Keratinocyte (primary cell): ENCODE data around the gene OBSCN. TPM values are rescaled to one million over a fixed set of nuclear protein-coding genes. Genes with fewer than 3 reads are reported as not detected.

Source experiments
- DNase-seq: peaks from one replicate; pipeline ENCODE4 v3.0.0-alpha.2; 2011; ENCODE audit warnings: low read depth, missing footprints, low spot score
- FAIRE-seq: peaks from 2 replicates; lab custom pipeline; 2011; peaks lifted over from hg19 to GRCh38; lab: Jason Lieb, UNC
- H2AFZ ChIP-seq: 2 replicates; pipeline ENCODE4 v1.6.0; 2012; ENCODE audit warnings: low read length, control low read depth, inconsistent platforms; ENCODE audit not compliant: control insufficient read depth
- H3K27ac ChIP-seq: 2 replicates; pipeline ENCODE4 v1.5.1; 2011; ENCODE audit warnings: low read length; ENCODE audit not compliant: control insufficient read depth, insufficient read depth
- H3K27me3 ChIP-seq: 3 replicates; pipeline ENCODE4 v1.6.0; 2011; ENCODE audit warnings: low read length; ENCODE audit not compliant: control insufficient read depth, insufficient read depth; ENCODE audit errors: extremely low read depth
- H3K36me3 ChIP-seq, 2 experiments: 2 replicates in 1 of 2; 3 replicates in 1 of 2; pipeline ENCODE4 v1.5.1; 2011; ENCODE audit warnings: low read length in 2 of 2, mild to moderate bottlenecking in 1 of 2; ENCODE audit not compliant: control insufficient read depth in 2 of 2, insufficient read depth in 2 of 2; ENCODE audit errors: extremely low read depth in 1 of 2
- H3K4me1 ChIP-seq: 3 replicates; pipeline ENCODE4 v1.5.1; 2011; ENCODE audit warnings: low read length; ENCODE audit not compliant: control insufficient read depth, insufficient read depth; ENCODE audit errors: extremely low read depth
- H3K4me2 ChIP-seq: 3 replicates; pipeline ENCODE4 v1.6.0; 2011; ENCODE audit warnings: low read depth, low read length; ENCODE audit not compliant: control insufficient read depth, insufficient read depth; ENCODE audit errors: extremely low read depth
- H3K4me3 ChIP-seq, 3 experiments: fragments of 200-600 bp in 1 of 3; sonication (generic) in 1 of 3; 2 replicates in 2 of 3; 3 replicates in 1 of 3; pipeline ENCODE4 v1.5.1; 2011 to 2016; ENCODE audit warnings: low read length in 3 of 3, mild to moderate bottlenecking in 3 of 3, control low read depth in 2 of 3, inconsistent platforms in 1 of 3, low read depth in 1 of 3, mixed read lengths in 1 of 3, mixed run types in 1 of 3, moderate library complexity in 1 of 3; ENCODE audit not compliant: control insufficient read depth in 2 of 3, insufficient read depth in 2 of 3; ENCODE audit errors: extremely low read depth in 1 of 3
- H3K79me2 ChIP-seq: 2 replicates; pipeline ENCODE4 v1.6.0; 2012; ENCODE audit warnings: low read length; ENCODE audit not compliant: control insufficient read depth, insufficient read depth
- H3K9ac ChIP-seq: 3 replicates; pipeline ENCODE4 v1.6.0; 2011; ENCODE audit warnings: low read length; ENCODE audit not compliant: control insufficient read depth, insufficient read depth; ENCODE audit errors: extremely low read depth
- H3K9me1 ChIP-seq: 3 replicates; pipeline ENCODE4 v1.6.0; 2011; ENCODE audit warnings: low read length; ENCODE audit not compliant: control insufficient read depth, insufficient read depth; ENCODE audit errors: extremely low read depth
- H3K9me3 ChIP-seq: 2 replicates; pipeline ENCODE4 v1.5.1; 2012; ENCODE audit warnings: low read depth, low read length; ENCODE audit not compliant: control insufficient read depth
- H4K20me1 ChIP-seq: 3 replicates; pipeline ENCODE4 v1.6.0; 2011; ENCODE audit warnings: low read length; ENCODE audit not compliant: control insufficient read depth, insufficient read depth; ENCODE audit errors: extremely low read depth
- EZH2 ChIP-seq: IDR thresholded peaks from one replicate; pipeline ENCODE4 v1.6.1; 2012; ENCODE audit warnings: inconsistent platforms, mild to moderate bottlenecking, low read length, moderate library complexity
- dilution Hi-C: fragments of 300-500 bp; cut with MboI; formaldehyde crosslinking; loops from one replicate; pipeline ENCODE4 v1.7.0; 2020; ENCODE audit warnings: low sequenced_read_pairs; ENCODE audit not compliant: extremely low pct_ligation_motif_present
- polyA plus RNA-seq, 5 experiments: library from polyadenylated mRNA; depleted of rRNA in 3 of 5; stranded (reverse) in 3 of 5; stranded (forward) in 1 of 5; unstranded in 1 of 5; fragments of >200 nt; gene quantifications; 1 replicate in 1 of 5; 2 replicates in 3 of 5; 3 replicates in 1 of 5; pipeline versions ENCODE4 v1.2.1 to v1.2.3, GENCODE V29; 2011 to 2012; ENCODE audit warnings: missing spikeins in 2 of 5, low read depth in 1 of 5, low replicate concordance in 1 of 5
- TF ChIP-seq, protein P1 (sequence below), 3 experiments: IDR thresholded peaks in 1 of 3; conservative IDR thresholded peaks in 1 of 3; optimal IDR thresholded peaks in 1 of 3; 2 replicates in 2 of 3; 3 replicates in 1 of 3; pipeline versions ENCODE3 to v1.5.1; 2011; ENCODE audit warnings: low read length in 3 of 3, mild to moderate bottlenecking in 3 of 3, moderate library complexity in 2 of 3, control low read depth in 1 of 3, inconsistent platforms in 1 of 3; ENCODE audit not compliant: insufficient read depth in 2 of 3; ENCODE audit errors: extremely low read depth in 1 of 3

OBSCN gene
- polyA plus RNA-seq, 1 donor (not counting 4 experiments of a cell fraction or from before 2014, with no cell fraction given) = 1.8 TPM

GRCh38 chr1:228194921-228195812 is 12.7 kb upstream of the OBSCN start:
- H3K36me3 ChIP-seq = no peaks in the 10 kb centered on the region
- no peak for TF ChIP-seq EZH2
- TF ChIP-seq, protein P1, sequence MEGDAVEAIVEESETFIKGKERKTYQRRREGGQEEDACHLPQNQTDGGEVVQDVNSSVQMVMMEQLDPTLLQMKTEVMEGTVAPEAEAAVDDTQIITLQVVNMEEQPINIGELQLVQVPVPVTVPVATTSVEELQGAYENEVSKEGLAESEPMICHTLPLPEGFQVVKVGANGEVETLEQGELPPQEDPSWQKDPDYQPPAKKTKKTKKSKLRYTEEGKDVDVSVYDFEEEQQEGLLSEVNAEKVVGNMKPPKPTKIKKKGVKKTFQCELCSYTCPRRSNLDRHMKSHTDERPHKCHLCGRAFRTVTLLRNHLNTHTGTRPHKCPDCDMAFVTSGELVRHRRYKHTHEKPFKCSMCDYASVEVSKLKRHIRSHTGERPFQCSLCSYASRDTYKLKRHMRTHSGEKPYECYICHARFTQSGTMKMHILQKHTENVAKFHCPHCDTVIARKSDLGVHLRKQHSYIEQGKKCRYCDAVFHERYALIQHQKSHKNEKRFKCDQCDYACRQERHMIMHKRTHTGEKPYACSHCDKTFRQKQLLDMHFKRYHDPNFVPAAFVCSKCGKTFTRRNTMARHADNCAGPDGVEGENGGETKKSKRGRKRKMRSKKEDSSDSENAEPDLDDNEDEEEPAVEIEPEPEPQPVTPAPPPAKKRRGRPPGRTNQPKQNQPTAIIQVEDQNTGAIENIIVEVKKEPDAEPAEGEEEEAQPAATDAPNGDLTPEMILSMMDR (optimal IDR thresholded peaks at IDR 0.05 in 1 of 3, IDR thresholded peaks at IDR 0.05 in 1 of 3, conservative IDR thresholded peaks at IDR 0.05 in 1 of 3; ENCODE audit: extremely low read depth in 1 of 3, insufficient read depth in 2 of 3, low read length in 3 of 3) = no peak
- no peaks in the 10 kb centered on the region for H3K79me2 ChIP-seq
- H3K27me3 ChIP-seq = no peaks in the 10 kb centered on the region
- no peak overlapping the region for H3K4me3 ChIP-seq
- no peak overlapping the region for H3K9ac ChIP-seq
- dilution Hi-C loops = no loop called here
- H3K4me2 ChIP-seq = no peak overlapping the region
- no peaks in the 10 kb centered on the region for H3K4me1 ChIP-seq
- H3K9me3 ChIP-seq = no peaks in the 10 kb centered on the region
- no peaks in the 10 kb centered on the region for H4K20me1 ChIP-seq
- no peak overlapping the region for H2AFZ ChIP-seq
- DNase-seq = no peak
- H3K27ac ChIP-seq = no peak overlapping the region
- FAIRE-seq = no peak
- no peaks in the 10 kb centered on the region for H3K9me1 ChIP-seq

- Histone ChIP-seq H2AFZ (no peak overlapping the region), H3K27ac (no peak overlapping the region), H3K9me3 (peaks cover 2% of the 10 kb centered on the region), H3K79me2 (no peaks in the 10 kb centered on the region), H3K4me3 (no peak overlapping the region), H4K20me1 (no peaks in the 10 kb centered on the region), H3K36me3 (no peaks in the 10 kb centered on the region), H3K4me2 (no peak overlapping the region), H3K9ac (no peak overlapping the region), H3K9me1 (no peaks in the 10 kb centered on the region), H3K27me3 (no peaks in the 10 kb centered on the region), H3K4me1 (no peaks in the 10 kb centered on the region)
- dilution Hi-C loops = no loop called here
- FAIRE-seq (no peak), DNase-seq (no peak)
- TF ChIP-seq, protein P1 (optimal IDR thresholded peaks at IDR 0.05 in 1 of 3, IDR thresholded peaks at IDR 0.05 in 1 of 3, conservative IDR thresholded peaks at IDR 0.05 in 1 of 3; ENCODE audit: extremely low read depth in 1 of 3, insufficient read depth in 2 of 3, low read length in 3 of 3) = no peak
- no peak for TF ChIP-seq EZH2
Observed at GRCh38 chr1:228197555-228198147, 10.2 kb upstream of the OBSCN start.
